Ectodermal cell (in vitro differentiated cells): ENCODE measurements around the gene RBM24. TPM values are rescaled to one million over a fixed set of nuclear protein-coding genes. Genes with fewer than 3 reads are reported as not detected.

Experiments used
- H3K27ac ChIP-seq: 2 replicates; pipeline ENCODE4 v1.7.0; 2013; ENCODE audit warnings: mild to moderate bottlenecking, low read depth, low read length; ENCODE audit not compliant: insufficient read depth, poor library complexity, severe bottlenecking
- H3K27me3 ChIP-seq: 2 replicates; pipeline ENCODE4 v1.7.0; 2013; ENCODE audit warnings: mild to moderate bottlenecking, low read length; ENCODE audit not compliant: insufficient read depth, control insufficient read depth, poor library complexity, severe bottlenecking
- H3K36me3 ChIP-seq: one replicate; pipeline ENCODE4 v1.7.0; 2013; ENCODE audit warnings: low read length; ENCODE audit not compliant: control insufficient read depth, insufficient read depth
- H3K4me1 ChIP-seq: one replicate; pipeline ENCODE4 v1.7.0; 2013; ENCODE audit warnings: low read length; ENCODE audit not compliant: control insufficient read depth, insufficient read depth
- H3K4me3 ChIP-seq: 2 replicates; pipeline ENCODE4 v1.7.0; 2013; ENCODE audit warnings: low read depth, low read length, control low read depth; ENCODE audit not compliant: insufficient read depth
- H3K9me3 ChIP-seq: 2 replicates; pipeline ENCODE4 v1.7.0; 2013; ENCODE audit warnings: mild to moderate bottlenecking, low read length, moderate library complexity; ENCODE audit not compliant: control insufficient read depth
- whole genome bisulfite sequencing, 2 experiments: methylation state at CpG; one replicate each; pipeline ENCODE4 v1.1.7; 2013; ENCODE audit warnings: missing lambda C conversion rate in 2 of 2; 5-methylcytosine and 5-hydroxymethylcytosine counted together
- polyA plus RNA-seq, 4 experiments: library from polyadenylated mRNA; stranded (reverse); fragments of 50-300 nt; gene quantifications; one replicate each; pipeline ENCODE4 v1.2.3, GENCODE V29; 2013

RBM24 gene
- 13.7 TPM for polyA plus RNA-seq (2013, experiment 1 of 4)
- polyA plus RNA-seq (2013, experiment 2 of 4): 16.1 TPM
- polyA plus RNA-seq (2013, experiment 3 of 4): 12.3 TPM
- 20.0 TPM for polyA plus RNA-seq (2013, experiment 4 of 4)

DNA sequence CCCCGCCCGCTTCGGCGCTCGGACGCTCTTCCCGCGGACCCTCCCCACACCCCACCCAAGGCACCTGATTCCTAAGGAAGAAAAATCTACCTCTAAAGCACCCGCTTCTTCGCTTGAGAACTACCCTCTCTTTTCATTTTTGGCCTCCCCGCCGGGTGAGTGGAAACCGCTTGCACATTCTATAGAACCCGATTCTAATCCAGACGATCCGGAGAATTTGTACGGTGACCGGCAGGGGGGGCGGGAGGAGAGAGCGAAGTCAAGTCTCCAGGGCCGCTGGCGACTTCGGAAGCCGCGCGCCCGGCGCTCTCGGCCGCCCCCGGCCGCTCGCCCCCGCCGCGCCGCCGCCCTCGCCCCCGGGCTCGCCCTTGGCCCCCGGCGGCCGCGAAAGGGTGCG lies at the start of gene RBM24:
Gene RBM24 (plus strand): TSS at position 262 of the 397 bp plus-strand sequence. CDS start 221 bp downstream, outside the sequence.
- WGBS, 2 experiments: 0 to 1% methylated on average over 46 of the region's 46 CpGs
- H3K9me3 ChIP-seq: no peaks in the 10 kb centered on the region
- H3K27me3 ChIP-seq: peaks cover 44% of the 10 kb centered on the region
- H3K36me3 ChIP-seq: no peaks in the 10 kb centered on the region
- no peaks in the 10 kb centered on the region for H3K4me1 ChIP-seq
- H3K27ac ChIP-seq: peak within 1 kb of the TSS; percentile 36
- H3K4me3 ChIP-seq: peak within 1 kb of the TSS; percentile 78

DNA sequence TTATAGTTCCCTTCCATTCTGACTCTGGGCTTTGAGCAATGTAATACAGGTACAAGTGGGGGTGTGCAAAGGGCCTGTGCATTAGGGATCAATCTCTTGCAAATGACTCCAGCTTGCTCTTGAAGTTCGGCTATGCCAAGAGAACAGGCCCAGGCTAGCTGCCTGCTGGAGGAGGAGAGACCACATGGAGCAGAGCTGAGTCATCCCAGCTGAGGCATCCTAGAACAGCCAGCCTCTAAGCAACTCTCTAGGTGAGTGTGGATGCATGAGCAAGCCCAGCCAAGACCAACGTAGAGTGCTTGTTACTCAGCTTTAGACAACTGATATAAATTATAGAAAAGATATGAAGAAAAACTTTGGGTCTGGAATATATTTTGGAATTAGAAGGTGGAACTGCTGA lies 47.6 kb upstream of the RBM24 start:
- Histone ChIP-seq H3K4me1 (no peaks in the 10 kb centered on the region), H3K27me3 (no peaks in the 10 kb centered on the region), H3K4me3 (no peak overlapping the region), H3K9me3 (no peaks in the 10 kb centered on the region), H3K27ac (no peak overlapping the region), H3K36me3 (no peaks in the 10 kb centered on the region)
- WGBS, 2 experiments: 93 to 98% methylated on average over 2 of the region's 2 CpGs

DNA sequence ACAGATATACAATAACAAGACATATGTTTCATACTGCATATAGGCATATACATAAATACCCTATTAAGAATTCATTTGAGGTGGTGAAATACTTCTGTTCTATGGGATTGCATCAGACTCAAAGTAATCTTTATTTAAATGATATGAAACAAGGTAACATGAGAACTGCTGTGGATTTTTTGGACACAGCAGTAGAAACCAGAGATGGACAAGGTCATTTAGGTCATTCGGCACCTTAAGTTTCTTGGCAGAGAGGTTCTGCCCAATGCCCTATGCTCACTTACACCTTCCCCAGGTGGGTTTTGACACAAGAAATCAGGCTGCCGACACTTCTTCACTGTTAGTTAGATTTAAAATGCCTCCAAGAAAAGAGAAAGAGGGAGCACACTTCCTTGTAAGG lies 43.9 kb upstream of the RBM24 start:
- Histone ChIP-seq H3K9me3 (no peaks in the 10 kb centered on the region), H3K4me3 (no peak overlapping the region), H3K27ac (no peak overlapping the region), H3K27me3 (no peaks in the 10 kb centered on the region), H3K4me1 (no peaks in the 10 kb centered on the region), H3K36me3 (no peaks in the 10 kb centered on the region)
- WGBS, 2 experiments: 99 to 100% methylated on average over 2 of the region's 2 CpGs

DNA sequence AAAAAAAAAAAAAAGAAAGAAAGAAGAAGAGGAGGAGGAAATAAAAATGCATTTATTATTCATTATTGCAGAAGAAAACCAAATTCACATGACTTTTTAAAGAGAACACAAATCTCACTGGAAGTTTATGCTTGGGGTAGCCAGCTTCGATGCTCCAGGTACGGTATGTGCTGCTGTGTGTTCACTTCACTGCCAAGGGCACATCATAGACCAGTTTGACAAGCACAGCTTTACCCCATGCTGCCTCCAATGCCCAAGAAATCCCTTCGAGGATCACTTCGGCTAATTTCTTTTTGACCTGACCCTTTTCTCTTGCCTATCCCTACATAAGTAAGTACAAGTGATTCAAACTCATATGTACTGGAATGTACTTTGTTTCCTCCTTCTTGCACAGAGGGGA lies 41.9 kb upstream of the RBM24 start:
- H3K27me3 ChIP-seq: no peaks in the 10 kb centered on the region
- H3K9me3 ChIP-seq: no peaks in the 10 kb centered on the region
- no peak overlapping the region for H3K4me3 ChIP-seq
- H3K4me1 ChIP-seq: no peaks in the 10 kb centered on the region
- WGBS, 2 experiments: 90 to 93% methylated on average over 4 of the region's 4 CpGs
- no peaks in the 10 kb centered on the region for H3K36me3 ChIP-seq
- H3K27ac ChIP-seq: no peak overlapping the region

DNA sequence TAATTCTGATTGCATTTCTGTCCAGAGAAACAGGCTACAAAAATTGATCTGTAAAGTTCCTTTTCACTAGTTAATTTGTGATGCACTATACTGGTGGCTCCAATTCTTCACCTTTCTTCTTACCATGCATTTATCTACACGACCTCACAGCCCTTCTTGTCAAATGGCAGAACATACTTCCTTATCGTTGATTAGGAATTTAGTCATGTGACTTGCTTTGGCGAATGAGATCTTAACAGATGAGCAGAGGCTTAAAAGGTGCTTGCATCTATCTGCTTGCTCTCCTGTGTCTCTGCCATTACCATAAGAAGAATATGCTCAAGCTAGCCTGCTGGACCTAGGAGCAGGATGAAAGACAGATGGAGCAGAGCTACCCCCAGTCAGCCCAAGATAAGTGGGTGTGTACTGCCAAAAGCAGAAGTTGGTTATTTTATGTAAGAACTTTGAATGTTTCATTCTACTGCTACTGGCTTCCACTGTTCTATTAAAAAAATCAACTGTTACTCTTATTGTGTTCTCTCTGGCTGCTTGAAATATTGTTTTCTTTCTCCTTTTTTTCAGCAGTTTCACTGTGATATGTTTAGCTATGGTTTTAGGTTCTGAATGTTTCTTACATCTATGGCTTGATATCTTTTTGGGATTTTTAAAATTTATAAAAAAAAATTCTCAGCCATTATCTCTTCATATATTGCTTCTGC lies 40.2 kb upstream of the RBM24 start:
- Histone ChIP-seq H3K27ac (no peak overlapping the region), H3K9me3 (no peaks in the 10 kb centered on the region), H3K27me3 (no peaks in the 10 kb centered on the region), H3K36me3 (no peaks in the 10 kb centered on the region), H3K4me1 (no peaks in the 10 kb centered on the region), H3K4me3 (no peak overlapping the region)
- WGBS, 2 experiments: 86 to 88% methylated on average over 3 of the region's 3 CpGs

DNA sequence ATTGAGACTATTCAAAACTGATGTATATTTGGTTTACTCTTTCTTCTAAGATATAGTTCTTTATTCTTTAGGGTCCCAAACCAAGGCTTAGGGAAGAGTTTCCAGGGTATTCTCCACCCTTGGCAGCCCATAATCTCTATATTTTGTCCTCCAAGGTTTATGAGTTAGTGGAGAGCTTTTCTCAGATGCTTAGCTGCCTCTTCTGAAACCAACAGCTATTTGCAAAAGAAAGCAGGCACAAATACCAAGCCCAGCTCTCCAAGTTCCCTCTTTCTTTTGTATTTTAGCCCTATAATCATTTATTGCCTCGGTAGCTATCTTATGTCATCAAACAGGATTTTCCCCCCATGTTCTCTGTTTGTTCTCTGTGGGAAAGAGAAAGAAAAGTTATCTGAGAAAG lies 39.1 kb upstream of the RBM24 start:
- H3K4me1 ChIP-seq: no peaks in the 10 kb centered on the region
- WGBS, 2 experiments: 30% methylated on average over 1 of the region's 1 CpG; no CpG with 5 or more reads in 1 of the 2 experiments
- no peaks in the 10 kb centered on the region for H3K9me3 ChIP-seq

DNA sequence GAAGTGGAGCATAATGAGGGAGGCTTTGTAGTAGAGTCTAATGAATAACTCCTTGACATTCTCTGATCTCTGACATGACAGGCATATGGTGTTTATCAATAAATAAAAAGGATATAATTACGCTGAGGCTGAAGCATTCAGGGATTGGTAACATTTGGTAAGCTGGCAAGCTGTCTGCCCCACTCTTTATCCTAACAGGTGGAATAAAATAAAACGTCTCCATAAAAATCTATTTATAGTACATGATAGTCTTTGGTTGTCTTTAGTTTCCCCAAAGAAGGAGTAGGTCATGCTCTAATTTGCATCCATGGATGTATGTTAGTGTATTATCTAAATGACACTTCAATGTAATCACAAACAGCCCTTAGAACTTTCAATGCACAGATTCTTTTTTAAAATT lies 30.9 kb upstream of the RBM24 start:
- Histone ChIP-seq H3K4me3 (no peak overlapping the region), H3K27me3 (no peaks in the 10 kb centered on the region), H3K9me3 (no peaks in the 10 kb centered on the region), H3K27ac (no peak overlapping the region), H3K36me3 (no peaks in the 10 kb centered on the region), H3K4me1 (no peaks in the 10 kb centered on the region)
- WGBS, 2 experiments: 94 to 100% methylated on average over 1 of the region's 2 CpGs

More for the DNA sequence above, 39.1 kb upstream of the RBM24 start:
- Histone ChIP-seq H3K27ac (no peak overlapping the region), H3K4me3 (no peak overlapping the region), H3K27me3 (no peaks in the 10 kb centered on the region), H3K36me3 (no peaks in the 10 kb centered on the region)

DNA sequence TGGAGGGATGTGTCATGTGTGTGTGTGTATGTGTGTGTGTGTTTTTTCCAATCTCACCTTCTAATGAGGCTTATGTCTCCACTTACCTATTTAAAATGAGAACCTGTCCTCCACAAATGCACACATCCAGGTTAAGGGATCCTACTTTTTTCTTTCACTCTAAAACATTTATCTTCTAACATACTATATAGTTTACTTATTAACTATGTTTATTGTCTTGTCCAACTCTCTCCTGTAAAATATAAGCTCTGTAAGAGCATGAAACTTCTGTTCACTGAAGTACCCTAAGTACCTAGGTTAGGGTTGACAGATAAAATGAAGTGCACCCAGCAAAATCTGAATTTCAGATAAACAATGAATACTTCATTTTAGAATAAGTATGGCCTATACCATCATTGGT lies 29.2 kb upstream of the RBM24 start:
- Histone ChIP-seq H3K4me3 (no peak overlapping the region), H3K36me3 (no peaks in the 10 kb centered on the region), H3K4me1 (no peaks in the 10 kb centered on the region), H3K27me3 (no peaks in the 10 kb centered on the region), H3K27ac (no peak overlapping the region), H3K9me3 (no peaks in the 10 kb centered on the region)

DNA sequence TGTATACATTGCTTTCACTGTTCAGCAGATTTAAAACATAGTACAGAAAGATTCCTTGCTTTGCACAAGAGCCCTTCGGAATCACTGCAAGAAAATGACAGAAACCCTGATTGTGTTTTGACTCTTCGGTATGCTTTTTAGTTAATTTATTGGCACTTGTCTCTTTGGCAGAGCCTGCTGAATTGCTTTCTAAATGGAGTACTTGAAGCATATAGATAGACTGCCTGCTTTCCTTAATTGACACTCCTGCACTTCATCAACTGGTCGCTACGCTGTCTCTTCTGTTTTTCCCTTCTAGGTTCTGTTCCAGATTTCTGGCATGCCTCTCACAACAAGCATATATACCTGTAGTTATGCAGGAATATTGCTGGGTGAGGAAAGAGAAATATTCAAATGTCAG lies 22.4 kb upstream of the RBM24 start:
- 93% methylated on average over 4 of the region's 4 CpGs for WGBS, 2 experiments
- Histone ChIP-seq H3K27me3 (no peaks in the 10 kb centered on the region), H3K4me1 (no peaks in the 10 kb centered on the region), H3K27ac (no peak overlapping the region), H3K9me3 (no peaks in the 10 kb centered on the region), H3K36me3 (no peaks in the 10 kb centered on the region), H3K4me3 (no peak overlapping the region)

DNA sequence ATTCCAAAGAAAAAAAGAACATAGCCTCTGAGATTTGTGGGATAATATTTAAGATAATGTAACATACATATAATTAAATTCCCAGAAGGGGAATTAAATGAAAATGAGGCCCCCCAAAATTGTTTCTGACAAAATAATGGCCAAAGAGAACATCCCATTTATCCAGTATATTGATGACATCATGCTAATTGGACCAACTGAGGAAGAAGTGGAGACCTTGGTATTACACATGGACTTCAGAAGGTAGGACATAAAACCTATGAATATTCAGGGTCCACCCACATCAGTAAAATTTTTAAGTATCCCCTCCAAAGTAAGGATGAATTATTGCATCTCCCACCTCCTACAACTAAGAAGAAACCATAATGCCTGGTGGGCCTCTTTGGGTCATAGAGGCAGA lies 15.6 kb upstream of the RBM24 start:
- no peak overlapping the region for H3K4me3 ChIP-seq
- H3K27me3 ChIP-seq: no peaks in the 10 kb centered on the region
- H3K27ac ChIP-seq: no peak overlapping the region
- H3K9me3 ChIP-seq: no peaks in the 10 kb centered on the region
- no peaks in the 10 kb centered on the region for H3K4me1 ChIP-seq
- H3K36me3 ChIP-seq: no peaks in the 10 kb centered on the region
